CD4-positive, alpha-beta memory T cell (primary cell): ENCODE data around the gene ARIH2. TPM values are rescaled to one million over a fixed set of nuclear protein-coding genes. Genes with fewer than 3 reads are reported as not detected.

ENCODE experiments used
- CTCF ChIA-PET: fragments of 350-600 bp; sonication (Branson Sonifier 250); formaldehyde crosslinking; loops from one replicate; lab custom pipeline; 2021; ENCODE audit warnings: inconsistent platforms; ENCODE audit not compliant: partially characterized antibody; lab: Charles Lee
- POLR2A ChIA-PET: fragments of 350-600 bp; sonication (Branson Sonifier 250); formaldehyde crosslinking; loops from one replicate; lab custom pipeline; 2021; ENCODE audit not compliant: partially characterized antibody; lab: Charles Lee
- DNase-seq, 5 donors: peaks; one replicate each; pipeline versions ENCODE4 v3.0.0 to v3.0.0-alpha.2; 2020 to 2022; ENCODE audit warnings: mixed read lengths in 1 of 5
- H3K27ac ChIP-seq: one replicate; pipeline ENCODE4 v1.7.0; 2013; ENCODE audit warnings: low read depth, low read length
- H3K27me3 ChIP-seq: 2 replicates; pipeline ENCODE4 v1.7.0; 2013; ENCODE audit warnings: mild to moderate bottlenecking, low read length, moderate library complexity; ENCODE audit not compliant: insufficient read depth
- H3K36me3 ChIP-seq: 2 replicates; pipeline ENCODE4 v1.7.0; 2013; ENCODE audit warnings: mild to moderate bottlenecking, low read length, moderate library complexity; ENCODE audit not compliant: insufficient read depth
- H3K4me1 ChIP-seq: 2 replicates; pipeline ENCODE4 v1.7.0; 2013; ENCODE audit warnings: mild to moderate bottlenecking, low read length, moderate library complexity; ENCODE audit not compliant: insufficient read depth
- H3K4me3 ChIP-seq, 2 donors: one replicate each; pipeline ENCODE4 v1.7.0; 2013; ENCODE audit warnings: low read length in 2 of 2, mild to moderate bottlenecking in 1 of 2
- H3K9me3 ChIP-seq, 2 donors: one replicate each; pipeline ENCODE4 v1.7.0; 2013; ENCODE audit warnings: low read length in 2 of 2, control low read depth in 1 of 2; ENCODE audit not compliant: control insufficient read depth in 1 of 2
- H3K27ac Mint-ChIP-seq, 7 donors: one replicate each; pipeline ENCODE4 v1.8.0; 2020 to 2021; ENCODE audit warnings: mixed read lengths in 7 of 7, mild to moderate bottlenecking in 6 of 7, inconsistent platforms in 3 of 7, moderate library complexity in 3 of 7
- H3K27me3 Mint-ChIP-seq, 2 donors: one replicate each; pipeline ENCODE4 v1.8.0; 2020 to 2021; ENCODE audit warnings: mixed read lengths in 2 of 2
- H3K36me3 Mint-ChIP-seq, 2 donors: one replicate each; pipeline ENCODE4 v1.8.0; 2020 to 2021; ENCODE audit warnings: mixed read lengths in 2 of 2, inconsistent platforms in 1 of 2, mild to moderate bottlenecking in 1 of 2
- H3K4me1 Mint-ChIP-seq, 4 donors: one replicate each; pipeline ENCODE4 v1.8.0; 2020 to 2021; ENCODE audit warnings: mixed read lengths in 4 of 4, mild to moderate bottlenecking in 1 of 4
- H3K4me3 Mint-ChIP-seq, 8 donors: one replicate each; pipeline ENCODE4 v1.8.0; 2020 to 2021; ENCODE audit warnings: mixed read lengths in 8 of 8, mild to moderate bottlenecking in 7 of 8, moderate library complexity in 6 of 8, inconsistent platforms in 3 of 8
- H3K9me3 Mint-ChIP-seq, 8 donors: one replicate each; pipeline ENCODE4 v1.8.0; 2020 to 2021; ENCODE audit warnings: mixed read lengths in 8 of 8, mild to moderate bottlenecking in 5 of 8, inconsistent platforms in 3 of 8, moderate library complexity in 1 of 8
- intact Hi-C: fragments of 100-400 bp; cut with micrococcal nuclease; formaldehyde crosslinking; loops from one replicate; pipeline ENCODE4 v1.15.1; 2023
- polyA plus RNA-seq, 2 donors: library from polyadenylated mRNA; unstranded; fragments of 300-500 nt; fragmentation: Illumina TruSeq; gene quantifications; one replicate each; pipeline ENCODE4 v1.2.3, GENCODE V29; 2021
- total RNA-seq, 2 experiments: library from RNA; stranded (reverse); gene quantifications; one replicate each; pipeline ENCODE4 v1.2.3, GENCODE V29; 2021

ARIH2 gene
- total and polyA plus RNA-seq, 4 experiments from 2014 or later, result 109 to 153 (median 145) TPM

DNA sequence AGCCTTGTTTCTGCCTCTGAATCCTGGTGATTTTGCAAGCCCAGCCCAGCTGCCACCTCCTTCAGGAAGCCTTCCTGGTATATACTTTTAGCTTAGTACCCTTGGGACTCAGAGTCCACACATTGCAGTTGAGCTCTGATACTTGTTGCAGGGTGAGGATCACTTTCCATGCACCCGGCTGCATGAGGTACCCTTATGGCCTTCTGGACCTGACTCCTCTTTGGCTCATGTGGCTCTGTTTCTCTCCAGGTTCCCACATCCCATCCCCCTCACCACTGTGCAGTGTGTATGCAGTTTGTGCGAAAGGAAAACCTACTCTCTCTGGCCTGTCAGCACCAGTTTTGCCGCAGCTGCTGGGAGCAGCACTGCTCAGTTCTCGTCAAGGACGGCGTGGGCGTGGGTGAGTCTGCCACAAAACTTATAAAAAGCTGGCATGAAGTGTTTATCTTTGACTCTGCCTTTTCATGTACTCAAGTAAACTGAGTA, 48.3 kb downstream of the ARIH2 start:
- H3K27ac Mint-ChIP-seq, result peak overlapping the region in 6 of 7 donors; percentile 13 to 87 (median 78)
- intact Hi-C loops, result no loop called here
- H3K4me1 ChIP-seq, result peaks cover 18% of the 10 kb centered on the region
- H3K36me3 ChIP-seq, result peaks cover 49% of the 10 kb centered on the region
- POLR2A ChIA-PET, result no interaction called here
- H3K27ac ChIP-seq, result no peak overlapping the region
- H3K4me3 ChIP-seq, result no peak overlapping the region
- no peaks in the 10 kb centered on the region for H3K27me3 ChIP-seq
- H3K36me3 Mint-ChIP-seq, result peaks cover 41 to 78% of the 10 kb centered on the region in 2 donors
- no peak for DNase-seq
- H3K4me3 Mint-ChIP-seq, result peak overlapping the region in 7 of 8 donors; percentile 13 to 73 (median 58)
- no peaks in the 10 kb centered on the region for H3K9me3 ChIP-seq
- H3K27me3 Mint-ChIP-seq, result no peaks in the 10 kb centered on the region
- no peaks in the 10 kb centered on the region for H3K9me3 Mint-ChIP-seq
- peaks cover 14 to 17% (median 14%) of the 10 kb centered on the region in 4 donors for H3K4me1 Mint-ChIP-seq
- CTCF ChIA-PET, result interaction anchor here (1.1 to 2.3 kb wide), 2 partner anchors 9 to 21 kb away, joined by 3 to 11 read pairs; no protein-coding TSS in a partner anchor

- H3K4me3 ChIP-seq, result no peak overlapping the region
- no peak for DNase-seq
- ChIA-PET POLR2A (interaction anchor here (1.1 kb wide), 1 partner anchor 37 kb away, joined by 3 read pairs; the partner anchor contains the start of gene WDR6), CTCF (interaction anchor here (0.6 to 1.1 kb wide), 2 partner anchors 21 to 360 kb away, joined by 3 to 4 read pairs; no protein-coding TSS in a partner anchor)
- Mint-ChIP-seq H3K4me3 (no peak overlapping the region), H3K4me1 (peaks cover 14 to 19% (median 15%) of the 10 kb centered on the region in 4 donors), H3K27ac (no peak overlapping the region), H3K9me3 (no peaks in the 10 kb centered on the region), H3K27me3 (no peaks in the 10 kb centered on the region), H3K36me3 (peaks cover 45 to 80% of the 10 kb centered on the region in 2 donors)
- peaks cover 18% of the 10 kb centered on the region for H3K4me1 ChIP-seq
- peaks cover 79% of the 10 kb centered on the region for H3K36me3 ChIP-seq
- intact Hi-C loops, result no loop called here
- H3K27me3 ChIP-seq, result no peaks in the 10 kb centered on the region
- no peak overlapping the region for H3K27ac ChIP-seq
- no peaks in the 10 kb centered on the region for H3K9me3 ChIP-seq
These were observed 51.9 kb downstream of the ARIH2 start for GRCh38 chr3:48970586-48970985.

DNA sequence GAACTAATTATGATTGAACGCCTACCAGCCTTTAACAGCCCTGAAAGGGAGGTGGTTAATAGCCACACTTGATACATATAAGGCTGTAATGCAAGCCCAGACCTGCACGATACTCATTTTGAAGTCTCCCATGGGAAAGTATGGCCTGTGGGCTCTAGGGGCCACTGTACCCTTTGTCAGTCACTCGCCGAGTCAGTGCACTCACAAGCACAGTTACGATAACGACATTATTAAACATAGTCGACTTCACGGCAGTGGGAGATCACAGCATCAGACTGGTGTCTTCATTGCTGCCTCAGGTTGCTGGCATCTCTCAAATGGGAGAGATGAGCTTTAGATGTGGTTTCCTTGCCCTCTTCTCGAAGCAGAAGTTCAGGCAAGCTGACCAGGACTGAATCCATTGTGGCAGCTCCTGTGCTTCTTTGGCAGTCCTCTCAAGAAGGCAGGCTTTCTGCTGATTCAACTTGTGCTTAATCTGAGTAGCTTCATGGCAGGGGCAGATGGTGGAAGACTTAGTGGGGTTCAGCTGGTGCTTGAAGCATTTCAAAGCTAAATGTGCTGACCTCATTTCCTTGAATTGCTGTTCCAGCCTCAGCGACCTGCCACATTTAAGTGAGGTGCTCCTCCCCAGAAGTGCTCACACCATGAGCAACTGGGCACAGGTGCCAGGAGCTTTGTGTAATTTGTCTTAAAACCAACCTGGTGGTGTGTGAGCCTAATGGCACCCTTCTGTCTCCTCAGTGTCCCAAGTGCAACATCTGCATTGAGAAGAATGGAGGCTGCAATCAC, 55.6 kb downstream of the ARIH2 start:
- POLR2A ChIA-PET, result interaction anchor here (1.0 to 1.2 kb wide), 2 partner anchors 13 to 18 kb away, joined by 3 to 4 read pairs; no protein-coding TSS in a partner anchor
- CTCF ChIA-PET, result interaction anchor here (1.3 to 2.0 kb wide), 3 partner anchors 10 to 15 kb away, joined by 3 to 10 read pairs (median 4); partner anchors contain the start of gene P4HTM
- Mint-ChIP-seq H3K27ac (peak overlapping the region in 2 of 7 donors; percentile 14 to 46), H3K9me3 (no peaks in the 10 kb centered on the region), H3K4me3 (no peak overlapping the region), H3K36me3 (peaks cover 51 to 68% of the 10 kb centered on the region in 2 donors), H3K4me1 (peaks cover 0 to 8% (median 0%) of the 10 kb centered on the region in 4 donors), H3K27me3 (no peaks in the 10 kb centered on the region)
- no peak overlapping the region for H3K4me3 ChIP-seq
- no peaks in the 10 kb centered on the region for H3K9me3 ChIP-seq
- intact Hi-C loops, result no loop called here
- no peak overlapping the region for H3K27ac ChIP-seq
- DNase-seq, result no peak
- H3K36me3 ChIP-seq, result peaks cover 69% of the 10 kb centered on the region
- no peaks in the 10 kb centered on the region for H3K4me1 ChIP-seq
- no peaks in the 10 kb centered on the region for H3K27me3 ChIP-seq

DNA sequence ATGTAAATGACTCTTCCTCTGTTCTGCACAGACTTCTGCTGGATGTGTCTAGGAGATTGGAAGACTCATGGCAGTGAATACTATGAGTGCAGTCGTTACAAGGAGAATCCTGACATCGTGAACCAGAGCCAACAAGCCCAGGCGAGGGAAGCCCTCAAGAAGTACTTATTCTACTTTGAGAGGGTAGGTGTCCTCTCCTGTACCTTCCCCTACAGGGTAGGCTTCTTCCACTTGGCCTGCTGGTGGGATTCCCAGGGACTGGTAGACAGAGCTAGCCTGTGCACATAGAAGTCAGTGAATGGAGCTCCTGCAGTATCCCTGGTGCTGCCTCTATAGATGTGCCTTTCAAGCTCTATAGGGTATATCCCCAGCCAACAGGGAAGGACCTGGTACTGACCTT, 60.8 kb downstream of the ARIH2 start:
- DNase-seq, result no peak
- H3K9me3 ChIP-seq, result no peaks in the 10 kb centered on the region
- H3K4me3 ChIP-seq, result no peak overlapping the region
- H3K27ac ChIP-seq, result no peak overlapping the region
- intact Hi-C loops, result no loop called here
- ChIA-PET POLR2A (interaction anchor here (1.0 kb wide), 1 partner anchor 114 kb away, joined by 3 read pairs; no protein-coding TSS in a partner anchor), CTCF (no interaction called here)
- Mint-ChIP-seq H3K9me3 (no peaks in the 10 kb centered on the region), H3K36me3 (peaks cover 56 to 75% of the 10 kb centered on the region in 2 donors), H3K4me3 (no peak overlapping the region), H3K27ac (peak overlapping the region in 4 of 7 donors; percentile 3 to 69 (median 44)), H3K27me3 (no peaks in the 10 kb centered on the region), H3K4me1 (peaks cover 0 to 5% (median 0%) of the 10 kb centered on the region in 4 donors)
- H3K27me3 ChIP-seq, result no peaks in the 10 kb centered on the region
- H3K4me1 ChIP-seq, result no peaks in the 10 kb centered on the region
- H3K36me3 ChIP-seq, result peaks cover 59% of the 10 kb centered on the region

- no peak overlapping the region for H3K4me3 ChIP-seq
- no peaks in the 10 kb centered on the region for H3K27me3 ChIP-seq
- Mint-ChIP-seq H3K9me3 (no peaks in the 10 kb centered on the region), H3K4me3 (no peak overlapping the region), H3K27ac (peak overlapping the region in 1 of 7 donors; percentile 59), H3K4me1 (peaks cover 0 to 4% (median 0%) of the 10 kb centered on the region in 4 donors), H3K27me3 (no peaks in the 10 kb centered on the region), H3K36me3 (peaks cover 55 to 70% of the 10 kb centered on the region in 2 donors)
- no peaks in the 10 kb centered on the region for H3K9me3 ChIP-seq
- ChIA-PET POLR2A (no interaction called here), CTCF (no interaction called here)
- DNase-seq, result no peak
- peaks cover 57% of the 10 kb centered on the region for H3K36me3 ChIP-seq
- no peak overlapping the region for H3K27ac ChIP-seq
- no peaks in the 10 kb centered on the region for H3K4me1 ChIP-seq
- intact Hi-C loops, result no loop called here
These were observed 61.7 kb downstream of the ARIH2 start for GRCh38 chr3:48980295-48980694.

DNA sequence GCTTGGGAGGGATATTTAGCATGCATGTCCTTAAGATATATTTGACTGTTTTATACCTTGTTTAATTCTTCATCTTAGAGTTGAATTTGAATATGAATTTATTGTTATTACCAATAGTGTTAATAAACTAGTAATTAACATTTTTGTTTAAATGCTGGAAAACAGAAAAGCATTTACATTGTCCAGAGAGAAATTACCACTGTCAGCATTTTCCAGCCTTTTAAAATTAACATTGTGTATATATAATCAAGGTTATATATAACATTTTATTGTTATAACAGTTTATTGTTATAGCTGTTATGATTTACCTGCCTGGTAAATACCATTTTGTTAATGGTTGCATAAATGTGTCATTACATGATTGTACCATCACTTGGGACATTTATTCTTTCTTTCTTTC, 63.4 kb downstream of the ARIH2 start:
- H3K4me1 ChIP-seq, result no peaks in the 10 kb centered on the region
- ChIA-PET CTCF (no interaction called here), POLR2A (no interaction called here)
- H3K36me3 ChIP-seq, result peaks cover 47% of the 10 kb centered on the region
- no peaks in the 10 kb centered on the region for H3K9me3 Mint-ChIP-seq
- no peak overlapping the region for H3K27ac ChIP-seq
- H3K4me3 Mint-ChIP-seq, result no peak overlapping the region
- peaks cover 51 to 67% of the 10 kb centered on the region in 2 donors for H3K36me3 Mint-ChIP-seq
- no peaks in the 10 kb centered on the region for H3K27me3 ChIP-seq
- DNase-seq, result no peak
- H3K4me3 ChIP-seq, result no peak overlapping the region
- peak overlapping the region in 2 of 7 donors; percentile 37 to 70 for H3K27ac Mint-ChIP-seq
- H3K4me1 Mint-ChIP-seq, result peaks cover 0 to 4% (median 1%) of the 10 kb centered on the region in 4 donors
- H3K27me3 Mint-ChIP-seq, result no peaks in the 10 kb centered on the region
- intact Hi-C loops, result no loop called here
- no peaks in the 10 kb centered on the region for H3K9me3 ChIP-seq

GRCh38 chr3:48982686-48983085, 64.0 kb downstream of the ARIH2 start:
- POLR2A ChIA-PET, result no interaction called here
- H3K4me3 Mint-ChIP-seq, result no peak overlapping the region
- peaks cover 1 to 5% (median 2%) of the 10 kb centered on the region in 4 donors for H3K4me1 Mint-ChIP-seq
- Histone ChIP-seq H3K36me3 (peaks cover 47% of the 10 kb centered on the region), H3K4me3 (no peak overlapping the region), H3K27ac (no peak overlapping the region), H3K27me3 (no peaks in the 10 kb centered on the region), H3K9me3 (no peaks in the 10 kb centered on the region), H3K4me1 (peaks cover 5% of the 10 kb centered on the region)
- H3K27me3 Mint-ChIP-seq, result no peaks in the 10 kb centered on the region
- DNase-seq, result no peak
- no peaks in the 10 kb centered on the region for H3K9me3 Mint-ChIP-seq
- peaks cover 50 to 67% of the 10 kb centered on the region in 2 donors for H3K36me3 Mint-ChIP-seq
- CTCF ChIA-PET, result no interaction called here
- H3K27ac Mint-ChIP-seq, result peak overlapping the region in 2 of 7 donors; percentile 37 to 42
- intact Hi-C loops, result no loop called here
